ENCODE results near the gene GTF2A1L.

The GTF2A1L gene

GRCh38 chr2:48723129-48723528 is 105.5 kb downstream of the GTF2A1L start:
- DNase-seq (ENCODE audit: insufficient read length, low spot score) = no peak
- TF ChIP-seq SPI1 (IDR thresholded peaks at IDR 0.05; ENCODE audit: low read depth, low read length) (no peak), POLR2A (IDR thresholded peaks at IDR 0.05; ENCODE audit: low read depth, low read length) (no peak), POLR2AphosphoS5 (IDR thresholded peaks at IDR 0.05; ENCODE audit: low read depth, low read length) (no peak), TAF1 (IDR thresholded peaks at IDR 0.05; ENCODE audit: low read depth, low read length) (no peak), POU2F2 (IDR thresholded peaks at IDR 0.05; ENCODE audit: low read depth, low read length) (no peak), PAX5 (IDR thresholded peaks at IDR 0.05; ENCODE audit: insufficient read depth, low read length, severe bottlenecking) (no peak)
- no peak for FAIRE-seq

GRCh38 chr2:48724278-48724677 is 106.6 kb downstream of the GTF2A1L start:
- DNase-seq (ENCODE audit: insufficient read length, low spot score) (no peak), FAIRE-seq (no peak)
- TF ChIP-seq POU2F2 (IDR thresholded peaks at IDR 0.05; ENCODE audit: low read depth, low read length) = no peak
- no peak for TF ChIP-seq TAF1 (IDR thresholded peaks at IDR 0.05; ENCODE audit: low read depth, low read length)
- TF ChIP-seq SPI1 (IDR thresholded peaks at IDR 0.05; ENCODE audit: low read depth, low read length) = no peak
- TF ChIP-seq POLR2A (IDR thresholded peaks at IDR 0.05; ENCODE audit: low read depth, low read length) = no peak
- no peak for TF ChIP-seq POLR2AphosphoS5 (IDR thresholded peaks at IDR 0.05; ENCODE audit: low read depth, low read length)
- TF ChIP-seq PAX5 (IDR thresholded peaks at IDR 0.05; ENCODE audit: insufficient read depth, low read length, severe bottlenecking) = no peak

- DNase-seq (ENCODE audit: insufficient read length, low spot score) (no peak), FAIRE-seq (no peak)
- TF ChIP-seq POLR2A (IDR thresholded peaks at IDR 0.05; ENCODE audit: low read depth, low read length) = no peak
- 0 out of 2 replicates have a peak, but pooled peaks have one; percentile 3 for TF ChIP-seq SPI1 (IDR thresholded peaks at IDR 0.05; ENCODE audit: low read depth, low read length)
These were observed 108.2 kb downstream of the GTF2A1L start for GRCh38 chr2:48725696-48726494.

GRCh38 chr2:48727560-48727959 is 109.9 kb downstream of the GTF2A1L start:
- no peak for FAIRE-seq
- DNase-seq (ENCODE audit: insufficient read length, low spot score) = no peak

GRCh38 chr2:48728295-48728694 is 110.6 kb downstream of the GTF2A1L start:
- FAIRE-seq (no peak), DNase-seq (ENCODE audit: insufficient read length, low spot score) (no peak)
- TF ChIP-seq PAX5 (IDR thresholded peaks at IDR 0.05; ENCODE audit: insufficient read depth, low read length, severe bottlenecking) (no peak), POLR2AphosphoS5 (IDR thresholded peaks at IDR 0.05; ENCODE audit: low read depth, low read length) (no peak), SPI1 (IDR thresholded peaks at IDR 0.05; ENCODE audit: low read depth, low read length) (no peak)

More at GRCh38 chr2:48727560-48727959, 109.9 kb downstream of the GTF2A1L start:
- TF ChIP-seq TAF1 (IDR thresholded peaks at IDR 0.05; ENCODE audit: low read depth, low read length) (no peak), POLR2A (IDR thresholded peaks at IDR 0.05; ENCODE audit: low read depth, low read length) (no peak), POLR2AphosphoS5 (IDR thresholded peaks at IDR 0.05; ENCODE audit: low read depth, low read length) (no peak), SPI1 (IDR thresholded peaks at IDR 0.05; ENCODE audit: low read depth, low read length) (no peak), POU2F2 (IDR thresholded peaks at IDR 0.05; ENCODE audit: low read depth, low read length) (no peak), PAX5 (IDR thresholded peaks at IDR 0.05; ENCODE audit: insufficient read depth, low read length, severe bottlenecking) (no peak)

- FAIRE-seq = no peak
- TF ChIP-seq POLR2AphosphoS5 (IDR thresholded peaks at IDR 0.05; ENCODE audit: low read depth, low read length) (no peak), POLR2A (IDR thresholded peaks at IDR 0.05; ENCODE audit: low read depth, low read length) (no peak), TAF1 (IDR thresholded peaks at IDR 0.05; ENCODE audit: low read depth, low read length) (no peak), PAX5 (IDR thresholded peaks at IDR 0.05; ENCODE audit: insufficient read depth, low read length, severe bottlenecking) (no peak), POU2F2 (IDR thresholded peaks at IDR 0.05; ENCODE audit: low read depth, low read length) (no peak), SPI1 (IDR thresholded peaks at IDR 0.05; ENCODE audit: low read depth, low read length) (no peak)
- no peak for DNase-seq (ENCODE audit: insufficient read length, low spot score)
These were observed 111.2 kb downstream of the GTF2A1L start for GRCh38 chr2:48728840-48729239.

Measured in GM12891 (cell line).